HG02588 (cell line): ENCODE results near the gene TADA2B.

ENCODE experiments used
- ATAC-seq: cut with Tn5 transposase; IDR thresholded peaks from one replicate; pipeline ENCODE4 v1.9.1; 2021; ENCODE audit warnings: mild to moderate bottlenecking, moderate library complexity; ENCODE audit not compliant: unreplicated experiment

The TADA2B gene

GRCh38 chr4:7037425-7037824, 5.7 kb upstream of the TADA2B start:
- ATAC-seq = no peak

GRCh38 chr4:7040765-7041164, 2.4 kb upstream of the TADA2B start:
- no peak for ATAC-seq

GRCh38 chr4:7041246-7041645, 1.9 kb upstream of the TADA2B start:
- no peak for ATAC-seq

- no peak for ATAC-seq
These were observed 1.2 kb upstream of the TADA2B start for GRCh38 chr4:7041801-7042502.

- ATAC-seq = peak; percentile 79
These were observed 479 bp upstream of the TADA2B start for GRCh38 chr4:7042503-7043283.

GRCh38 chr4:7044137-7044930, 1.2 kb downstream of the TADA2B start:
- no peak for ATAC-seq

- no peak for ATAC-seq
These were observed 2.4 kb downstream of the TADA2B start for GRCh38 chr4:7045553-7045952.

- peak; percentile 19 for ATAC-seq
These were observed 3.1 kb downstream of the TADA2B start for GRCh38 chr4:7045961-7046921.

- ATAC-seq = no peak
These were observed 3.8 kb downstream of the TADA2B start for GRCh38 chr4:7046971-7047370.

- ATAC-seq = no peak
These were observed 5.5 kb downstream of the TADA2B start for GRCh38 chr4:7048642-7049041.

- ATAC-seq = no peak
These were observed 6.1 kb downstream of the TADA2B start for GRCh38 chr4:7049295-7049694.

- ATAC-seq = no peak
These were observed 6.6 kb downstream of the TADA2B start for GRCh38 chr4:7049739-7050138.

GRCh38 chr4:7050481-7051143, 7.4 kb downstream of the TADA2B start:
- ATAC-seq = no peak

GRCh38 chr4:7051144-7051495, 7.9 kb downstream of the TADA2B start:
- ATAC-seq = no peak

GRCh38 chr4:7051905-7052304, 8.7 kb downstream of the TADA2B start:
- no peak for ATAC-seq

- ATAC-seq = no peak
These were observed 9.1 kb downstream of the TADA2B start for GRCh38 chr4:7052313-7052712.

- no peak for ATAC-seq
These were observed 9.9 kb downstream of the TADA2B start for GRCh38 chr4:7052923-7053715.

- ATAC-seq = no peak
These were observed 11.1 kb downstream of the TADA2B start for GRCh38 chr4:7054106-7054880.
